ENCODE results near the gene SCEL.
"Not testable (repeated sequence)": the region's sequence is repeated elsewhere in the genome, so short reads cannot be mapped to it uniquely, and the experiment has no call there.

Gene SCEL

DNA sequence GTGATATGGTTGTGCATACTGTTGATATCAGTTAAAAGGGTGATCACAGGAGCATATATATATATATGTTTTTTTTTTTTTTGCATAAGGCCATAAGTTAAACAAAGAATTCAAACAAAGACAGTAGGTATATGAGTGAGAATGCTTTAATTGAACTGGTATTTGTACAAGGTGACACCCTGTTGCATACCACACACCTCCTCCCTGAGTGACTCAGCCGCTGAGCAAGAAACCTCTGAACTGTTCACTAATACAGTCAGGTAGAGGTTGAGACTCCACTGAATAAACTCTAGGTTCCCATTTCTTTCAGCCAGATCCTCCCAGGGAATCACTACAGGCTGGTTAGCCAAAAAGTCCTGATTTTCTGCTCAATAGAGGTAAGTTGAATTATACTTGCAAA, at the start of gene SCEL:
SCEL (plus strand) TSS at position 259 of the 400 bp plus-strand sequence. CDS start 20,170 bp downstream, outside the sequence.
- DNase-seq (ENCODE audit: low spot score): no peak

DNA sequence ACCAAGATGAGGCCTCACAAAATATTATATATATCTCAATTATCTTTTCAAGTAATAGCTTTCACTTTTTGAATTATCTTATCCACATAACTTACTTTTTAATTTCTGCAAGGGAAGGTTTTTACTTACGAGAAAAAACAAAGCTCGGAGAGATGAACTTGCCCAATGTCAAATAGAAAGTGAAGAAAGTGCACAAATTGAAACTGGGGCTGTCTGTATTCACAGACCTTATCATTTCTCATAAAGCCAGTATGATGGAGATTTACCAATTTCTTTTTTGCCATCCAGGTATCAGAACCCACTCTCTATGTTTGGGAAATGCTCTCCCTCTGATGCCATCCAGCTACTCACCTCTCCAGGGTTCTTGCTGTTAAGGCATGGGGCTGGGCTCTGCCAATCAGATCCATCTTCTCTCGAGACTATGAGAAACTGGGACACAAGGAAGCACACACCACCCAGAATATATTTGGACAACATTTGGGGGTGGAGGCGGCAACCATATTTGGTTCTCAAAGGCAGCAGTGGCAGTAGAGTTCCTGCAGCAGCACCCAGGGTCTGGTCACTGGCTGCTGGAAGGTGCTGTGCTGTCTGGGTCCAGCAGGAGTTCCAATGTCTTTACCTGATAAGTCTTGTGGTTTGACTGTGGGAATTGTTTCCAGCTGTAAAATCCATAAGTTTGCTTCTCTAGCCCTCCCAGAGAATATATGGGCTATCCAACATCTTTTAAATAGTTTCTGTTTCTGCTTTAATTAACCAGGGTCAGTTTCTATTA, 45.8 kb upstream of the SCEL start:
- no peak for DNase-seq (ENCODE audit: low spot score)

- DNase-seq (ENCODE audit: low spot score): peak; percentile 54
Observed at GRCh38 chr13:77492982-77493381, 42.5 kb upstream of the SCEL start.

GRCh38 chr13:77494226-77494625, 41.3 kb upstream of the SCEL start:
- no peak for DNase-seq (ENCODE audit: low spot score)

DNA sequence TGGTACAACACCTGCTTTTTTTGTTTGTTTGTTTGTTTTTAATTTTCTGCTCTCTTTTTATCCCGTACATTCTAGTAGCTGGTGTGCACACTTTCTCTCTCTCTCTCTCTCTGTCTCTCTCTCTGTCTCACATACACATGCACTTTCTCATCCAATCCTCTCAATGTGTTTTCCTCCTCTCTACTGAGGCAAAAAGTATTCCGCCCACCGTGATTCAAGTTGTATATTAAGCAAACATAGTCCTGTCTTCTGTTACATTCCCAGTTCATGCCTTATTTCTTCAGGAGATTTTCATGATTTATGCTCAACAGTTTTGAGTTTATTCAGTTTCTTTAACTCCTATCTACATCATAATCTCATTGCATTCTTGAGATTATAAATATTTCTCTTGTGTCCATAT, 38.2 kb upstream of the SCEL start:
- no peak for DNase-seq (ENCODE audit: low spot score)

DNA sequence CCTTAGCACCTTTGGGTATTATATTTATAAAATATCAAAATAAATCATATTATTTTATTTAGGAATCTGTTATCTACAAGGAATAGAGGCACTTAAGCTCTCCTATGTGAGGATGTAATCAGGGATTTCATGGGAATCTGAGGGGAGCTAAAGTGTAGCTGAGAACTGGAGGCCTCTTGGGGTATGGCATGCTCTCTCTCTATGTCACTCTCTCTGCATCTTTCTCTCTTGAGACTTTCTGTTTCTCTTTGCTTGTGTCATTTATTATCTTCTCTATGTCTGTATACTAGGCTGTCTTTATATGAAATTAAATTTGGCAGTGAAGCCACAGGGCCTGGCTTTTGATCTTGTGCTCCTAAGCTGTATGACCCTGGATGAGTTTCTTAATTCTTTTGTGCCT, 37.7 kb upstream of the SCEL start:
- no peak for DNase-seq (ENCODE audit: low spot score)

DNA sequence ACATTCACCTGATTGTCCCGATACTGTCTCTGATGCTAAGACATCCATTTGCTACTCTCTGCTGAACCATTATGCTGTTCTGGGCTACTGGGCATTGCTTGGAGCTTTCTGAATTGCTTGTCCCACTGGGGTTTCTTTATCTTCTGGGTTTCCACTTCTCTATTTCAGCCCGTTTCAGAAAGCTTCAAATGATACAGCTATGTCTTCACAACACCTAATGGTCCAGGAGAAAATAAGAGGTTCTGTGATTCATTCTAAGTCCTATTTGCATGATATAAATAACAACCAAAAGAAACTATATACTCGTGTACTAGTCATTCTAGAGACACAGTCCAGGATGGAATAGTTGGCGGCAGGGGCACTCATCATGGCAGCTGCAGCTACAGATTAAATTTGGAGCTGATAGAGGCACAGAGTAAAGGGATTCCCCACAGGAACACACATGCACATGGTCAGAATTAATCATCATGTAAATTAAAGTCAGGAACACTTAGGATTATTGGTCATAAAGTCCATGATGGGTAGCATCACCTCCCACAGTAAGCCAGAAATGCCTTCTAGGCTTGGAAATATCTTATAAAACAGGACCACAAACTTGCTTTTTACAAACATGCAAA, 33.3 kb upstream of the SCEL start:
- DNase-seq (ENCODE audit: low spot score): no peak

DNA sequence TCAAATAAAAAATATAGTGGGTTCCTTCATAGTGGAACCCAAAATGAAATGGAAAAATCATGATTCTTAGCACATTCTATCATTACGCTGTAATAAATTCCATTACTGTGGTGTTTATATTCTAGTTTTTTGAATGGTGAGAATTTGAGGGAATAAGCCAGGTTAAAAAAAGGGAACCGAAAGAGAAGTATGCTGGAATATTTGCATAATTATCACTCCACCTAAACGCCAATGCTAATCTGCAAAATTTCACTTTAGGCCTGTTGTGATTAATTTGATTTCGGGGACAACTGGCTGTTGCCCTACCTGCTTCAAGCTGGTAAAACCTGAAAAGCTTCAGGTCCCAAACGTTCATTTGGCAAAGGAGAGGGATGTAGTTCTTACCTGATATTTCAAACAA, 32.1 kb upstream of the SCEL start:
- no peak for DNase-seq (ENCODE audit: low spot score)

DNA sequence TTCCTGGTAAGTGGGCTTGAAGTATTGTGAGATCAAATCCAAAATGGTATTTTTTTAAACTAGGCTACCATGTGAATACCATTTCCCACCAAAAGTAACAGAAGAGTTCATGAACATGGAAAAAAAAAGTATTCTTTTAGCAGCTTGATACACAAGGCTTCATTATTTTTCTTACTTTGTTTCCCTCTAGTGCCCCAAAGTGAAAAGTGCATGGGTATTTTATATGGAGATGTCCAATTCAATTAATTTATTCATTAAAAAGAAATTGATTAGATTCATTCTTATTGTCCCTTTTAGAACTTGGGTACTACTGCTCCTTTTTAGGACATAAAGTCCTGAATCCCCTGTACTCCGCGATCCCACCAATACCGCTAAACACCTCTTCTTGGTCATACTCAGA, 28.6 kb upstream of the SCEL start:
- DNase-seq (ENCODE audit: low spot score): no peak

GRCh38 chr13:77507931-77508776, 27.4 kb upstream of the SCEL start:
- DNase-seq (ENCODE audit: low spot score): no peak

DNA sequence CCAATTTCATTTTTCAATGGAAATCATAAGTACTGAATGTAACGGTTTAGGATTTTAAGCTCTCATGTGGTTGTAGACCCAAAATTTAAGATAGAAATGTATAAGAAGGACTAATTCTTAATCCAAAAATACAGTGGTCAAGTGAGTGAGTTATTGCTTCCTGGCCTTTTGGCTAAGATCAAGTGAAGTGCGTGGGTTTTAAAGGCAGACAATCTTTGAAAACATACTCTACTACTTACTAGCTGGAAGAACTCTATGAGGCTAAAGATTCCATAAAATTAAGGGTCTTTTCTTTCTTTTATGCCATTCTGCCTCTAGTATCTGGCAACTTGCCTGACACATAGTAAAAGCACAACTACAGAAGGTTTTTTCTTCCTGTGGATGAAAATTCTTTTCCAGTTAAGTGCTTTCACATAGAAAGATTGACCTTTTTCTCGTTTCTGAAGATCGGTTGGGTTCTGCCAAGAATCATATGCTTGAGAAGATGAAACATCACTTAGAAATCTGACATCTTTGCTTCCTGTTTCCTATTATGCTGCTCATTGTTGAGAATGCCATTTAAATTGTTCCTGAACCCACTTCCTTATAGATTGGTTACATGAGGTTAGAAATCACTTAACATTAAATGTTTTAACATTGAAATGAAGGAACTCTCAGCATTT, 26.4 kb upstream of the SCEL start:
- no peak for DNase-seq (ENCODE audit: low spot score)

DNA sequence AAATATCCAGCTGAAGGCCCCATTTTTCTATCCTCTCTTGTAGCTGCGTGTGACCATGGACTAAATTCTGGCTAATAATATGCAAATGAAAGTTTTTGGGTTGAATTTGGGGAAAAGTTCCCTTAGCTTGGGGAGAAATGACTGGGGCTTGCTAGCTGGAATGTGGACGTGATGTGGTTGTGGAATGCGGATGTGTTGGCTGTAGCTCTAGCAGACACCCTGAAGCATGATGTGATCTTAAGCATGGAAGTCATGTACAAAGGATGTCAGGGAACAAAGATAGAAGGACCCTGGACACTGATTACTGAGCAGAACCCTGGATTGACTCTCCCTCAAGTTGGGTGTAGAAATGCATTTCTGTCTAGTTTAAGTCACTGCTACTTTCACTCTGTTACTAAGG, 25.4 kb upstream of the SCEL start:
- DNase-seq (ENCODE audit: low spot score): no peak

DNA sequence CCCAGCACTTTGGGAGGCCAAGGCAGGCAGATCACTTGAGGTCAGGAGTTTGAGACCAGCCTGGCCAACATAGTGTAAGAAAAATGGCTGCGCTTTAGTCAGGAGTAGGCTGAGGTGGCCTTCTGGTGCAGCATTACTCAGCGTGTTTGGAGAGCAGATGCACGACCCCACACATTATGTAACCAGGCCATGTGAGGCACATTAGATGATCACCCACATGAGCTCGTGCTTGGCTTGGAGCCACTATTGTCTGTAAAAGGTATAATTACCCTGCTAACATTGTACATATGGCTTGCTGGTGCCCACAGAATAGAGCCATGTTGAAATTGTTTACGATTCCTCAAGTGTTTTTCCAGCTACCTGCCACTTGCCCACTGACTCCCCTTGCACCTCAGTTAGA, 24.0 kb upstream of the SCEL start:
- DNase-seq (ENCODE audit: low spot score): peak; percentile 53

DNA sequence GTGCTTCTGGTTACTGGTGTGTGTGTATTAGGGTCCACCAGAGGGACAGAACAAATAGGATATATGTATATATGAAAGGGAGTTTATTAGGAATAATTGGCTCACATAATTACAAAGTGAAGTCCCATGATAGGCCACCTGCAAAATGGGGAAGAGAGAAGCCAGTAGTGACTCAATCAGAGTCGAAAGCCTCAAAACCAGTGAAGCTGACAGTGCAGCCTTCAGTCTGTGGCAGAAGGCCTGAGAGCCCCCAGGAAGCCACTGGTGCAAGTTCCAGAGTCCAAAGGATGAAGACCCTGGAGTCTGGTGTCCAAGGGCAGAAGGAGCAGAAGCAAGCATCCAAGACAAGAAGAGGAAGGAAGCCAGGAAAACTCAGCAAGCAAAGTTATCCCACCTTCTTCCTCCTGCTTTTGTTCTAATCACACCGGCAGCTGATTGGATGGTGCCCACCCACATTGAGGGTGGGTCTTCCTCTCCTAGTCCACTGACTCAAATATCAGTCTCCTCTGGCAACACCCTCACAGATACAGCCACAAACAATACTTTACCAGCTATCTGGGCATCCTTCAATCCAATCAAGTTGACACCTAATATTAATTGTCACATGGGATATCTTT, 21.7 kb upstream of the SCEL start:
- DNase-seq (ENCODE audit: low spot score): no peak

GRCh38 chr13:77514336-77514726, 21.2 kb upstream of the SCEL start:
- no peak for DNase-seq (ENCODE audit: low spot score)

DNA sequence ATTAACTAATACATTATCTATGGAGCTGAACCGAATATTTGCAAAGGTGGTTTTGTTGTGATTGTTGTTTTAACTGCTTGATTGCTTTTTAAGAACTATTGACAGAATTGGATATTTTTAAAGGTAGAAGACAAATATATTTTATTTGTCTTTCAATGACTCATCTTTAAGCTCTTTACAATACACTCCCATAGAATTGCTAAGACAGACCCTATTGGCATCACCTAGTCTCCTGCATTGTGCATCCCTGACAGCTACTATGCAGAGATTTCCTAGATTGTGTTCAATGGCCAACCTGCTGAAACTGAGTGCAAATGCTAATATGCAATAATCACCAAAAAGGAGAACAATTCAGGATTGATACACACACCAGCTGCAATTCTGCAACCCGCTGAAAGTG, 19.7 kb upstream of the SCEL start:
- DNase-seq (ENCODE audit: low spot score): no peak

DNA sequence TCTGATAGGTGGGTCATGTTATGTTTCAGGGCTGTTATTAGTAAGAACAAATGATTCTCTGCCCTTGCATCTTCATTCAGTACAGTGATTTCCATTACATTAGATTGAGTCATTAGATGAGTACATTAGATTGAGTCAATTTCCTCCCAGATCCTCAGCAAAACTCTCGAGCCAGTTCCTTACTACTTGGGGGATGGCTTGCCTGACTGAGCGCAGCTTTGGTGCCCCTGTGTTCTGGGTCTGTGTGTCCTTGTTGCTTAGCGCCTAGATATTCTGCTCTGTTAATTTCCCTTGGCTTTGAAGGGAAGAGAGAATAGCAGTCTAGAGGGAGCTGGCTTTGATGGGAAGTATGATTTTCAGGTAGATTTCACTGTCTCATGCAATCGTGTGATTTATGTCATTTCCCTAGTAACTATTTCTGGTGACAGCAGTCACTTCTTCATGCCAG, 19.1 kb upstream of the SCEL start:
- no peak for DNase-seq (ENCODE audit: low spot score)

DNA sequence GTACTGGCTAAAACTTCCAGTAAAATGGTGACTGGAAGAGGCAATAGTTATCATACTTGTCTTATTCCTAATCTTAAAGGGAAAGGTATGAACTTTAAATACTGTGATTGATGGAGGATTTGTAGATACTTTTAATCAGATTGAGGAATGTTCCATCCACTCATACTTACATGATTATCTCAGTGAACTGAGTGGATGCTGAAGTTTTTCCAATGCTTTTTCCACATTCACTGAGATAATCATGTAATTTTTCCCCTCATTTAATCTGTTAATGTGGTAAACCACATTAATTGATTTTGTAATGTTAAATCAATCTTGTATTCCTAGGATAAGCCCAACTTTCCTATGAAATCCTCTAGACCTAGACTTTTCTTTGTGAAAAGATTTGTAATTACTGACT, 17.2 kb upstream of the SCEL start:
- no peak for DNase-seq (ENCODE audit: low spot score)

- DNase-seq (ENCODE audit: low spot score): not testable (repeated sequence)
Observed at GRCh38 chr13:77519396-77519795, 16.1 kb upstream of the SCEL start.

DNA sequence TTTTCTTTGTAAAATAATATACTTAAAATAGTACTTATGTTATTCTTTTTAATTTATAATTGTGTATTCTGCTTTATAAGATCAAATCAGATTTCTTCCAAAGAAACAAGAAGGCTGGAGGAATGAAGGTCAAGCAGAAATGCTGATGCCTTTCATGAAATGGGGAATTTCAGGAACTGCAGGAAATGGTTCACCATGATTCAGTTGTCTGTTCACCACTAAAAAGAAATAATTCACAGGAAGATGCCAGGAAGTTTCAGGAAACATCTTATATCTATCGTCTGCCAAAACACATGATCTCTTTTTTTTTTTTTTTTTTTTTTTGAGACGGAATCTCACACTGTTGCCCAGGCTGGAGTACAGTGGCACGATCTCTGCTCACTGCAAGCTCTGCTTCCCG, 15.7 kb upstream of the SCEL start:
- no peak for DNase-seq (ENCODE audit: low spot score)

GRCh38 chr13:77521194-77521593, 14.3 kb upstream of the SCEL start:
- DNase-seq (ENCODE audit: low spot score): no peak
